ENCODE data around the gene NEU2. TPM values are rescaled to one million over a fixed set of nuclear protein-coding genes. Genes with fewer than 3 reads are reported as not detected.

The NEU2 gene
- total and polyA plus RNA-seq, 2 of the 13 experiments (the other 11 are each of a cell fraction or from before 2014, with no cell fraction given): not detected

DNA sequence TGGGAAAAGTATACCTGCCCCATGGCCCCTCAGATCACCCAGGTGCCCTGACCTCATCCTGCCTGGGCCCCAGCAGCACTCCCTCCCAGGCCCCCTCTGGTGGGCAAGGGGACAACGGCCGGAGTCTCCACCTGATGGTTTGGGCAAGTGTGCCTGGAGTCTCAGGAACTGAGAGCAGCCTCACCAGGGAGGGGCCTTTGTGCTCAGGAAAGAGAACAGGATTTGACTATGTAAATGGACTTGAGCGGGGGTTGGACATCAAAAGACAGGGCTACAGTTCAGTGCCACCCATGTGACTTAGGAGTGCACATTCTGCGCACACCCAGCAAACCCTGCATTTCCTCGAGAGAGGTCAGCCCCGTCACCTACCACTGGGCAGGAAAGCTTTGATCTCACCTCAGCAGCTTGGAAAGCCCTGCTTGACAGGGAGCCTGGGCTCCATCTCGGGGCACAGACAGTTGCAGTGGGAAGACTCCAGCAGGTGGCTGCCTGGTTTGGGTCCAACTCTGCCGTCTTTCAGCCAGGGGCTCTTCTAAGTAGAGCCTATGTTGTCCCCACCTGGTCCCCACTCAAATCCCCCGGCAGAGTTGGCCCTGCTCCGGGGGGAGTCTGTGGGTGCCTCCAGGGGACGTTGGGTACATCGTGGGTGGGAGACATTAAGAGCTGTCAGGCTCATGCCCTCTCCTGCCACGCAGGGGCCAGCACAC lies 30.9 kb downstream of the NEU2 start (continued):
- TF ChIP-seq, protein P1, sequence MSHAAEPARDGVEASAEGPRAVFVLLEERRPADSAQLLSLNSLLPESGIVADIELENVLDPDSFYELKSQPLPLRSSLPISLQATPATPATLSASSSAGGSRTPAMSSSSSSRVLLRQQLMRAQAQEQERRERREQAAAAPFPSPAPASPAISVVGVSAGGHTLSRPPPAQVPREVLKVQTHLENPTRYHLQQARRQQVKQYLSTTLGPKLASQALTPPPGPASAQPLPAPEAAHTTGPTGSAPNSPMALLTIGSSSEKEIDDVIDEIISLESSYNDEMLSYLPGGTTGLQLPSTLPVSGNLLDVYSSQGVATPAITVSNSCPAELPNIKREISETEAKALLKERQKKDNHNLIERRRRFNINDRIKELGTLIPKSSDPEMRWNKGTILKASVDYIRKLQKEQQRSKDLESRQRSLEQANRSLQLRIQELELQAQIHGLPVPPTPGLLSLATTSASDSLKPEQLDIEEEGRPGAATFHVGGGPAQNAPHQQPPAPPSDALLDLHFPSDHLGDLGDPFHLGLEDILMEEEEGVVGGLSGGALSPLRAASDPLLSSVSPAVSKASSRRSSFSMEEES (CRISPR knock-in tag; IDR thresholded peaks at IDR 0.05): peak; percentile 98
- TF ChIP-seq, protein P2, sequence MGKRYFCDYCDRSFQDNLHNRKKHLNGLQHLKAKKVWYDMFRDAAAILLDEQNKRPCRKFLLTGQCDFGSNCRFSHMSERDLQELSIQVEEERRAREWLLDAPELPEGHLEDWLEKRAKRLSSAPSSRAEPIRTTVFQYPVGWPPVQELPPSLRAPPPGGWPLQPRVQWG (CRISPR knock-in tag; IDR thresholded peaks at IDR 0.05; ENCODE audit: borderline replicate concordance, low read depth): no peak
- no peak for TF ChIP-seq SOX6 (IDR thresholded peaks at IDR 0.05)
- TF ChIP-seq SOX6 (CRISPR knock-in tag; IDR thresholded peaks at IDR 0.05): peak; percentile 95
- TF ChIP-seq IKZF1 (IDR thresholded peaks at IDR 0.05): no peak
- TF ChIP-seq PTBP1 (IDR thresholded peaks at IDR 0.05; ENCODE audit: low read depth, low read length, poor library complexity, severe bottlenecking): no peak
- TF ChIP-seq, protein P3, sequence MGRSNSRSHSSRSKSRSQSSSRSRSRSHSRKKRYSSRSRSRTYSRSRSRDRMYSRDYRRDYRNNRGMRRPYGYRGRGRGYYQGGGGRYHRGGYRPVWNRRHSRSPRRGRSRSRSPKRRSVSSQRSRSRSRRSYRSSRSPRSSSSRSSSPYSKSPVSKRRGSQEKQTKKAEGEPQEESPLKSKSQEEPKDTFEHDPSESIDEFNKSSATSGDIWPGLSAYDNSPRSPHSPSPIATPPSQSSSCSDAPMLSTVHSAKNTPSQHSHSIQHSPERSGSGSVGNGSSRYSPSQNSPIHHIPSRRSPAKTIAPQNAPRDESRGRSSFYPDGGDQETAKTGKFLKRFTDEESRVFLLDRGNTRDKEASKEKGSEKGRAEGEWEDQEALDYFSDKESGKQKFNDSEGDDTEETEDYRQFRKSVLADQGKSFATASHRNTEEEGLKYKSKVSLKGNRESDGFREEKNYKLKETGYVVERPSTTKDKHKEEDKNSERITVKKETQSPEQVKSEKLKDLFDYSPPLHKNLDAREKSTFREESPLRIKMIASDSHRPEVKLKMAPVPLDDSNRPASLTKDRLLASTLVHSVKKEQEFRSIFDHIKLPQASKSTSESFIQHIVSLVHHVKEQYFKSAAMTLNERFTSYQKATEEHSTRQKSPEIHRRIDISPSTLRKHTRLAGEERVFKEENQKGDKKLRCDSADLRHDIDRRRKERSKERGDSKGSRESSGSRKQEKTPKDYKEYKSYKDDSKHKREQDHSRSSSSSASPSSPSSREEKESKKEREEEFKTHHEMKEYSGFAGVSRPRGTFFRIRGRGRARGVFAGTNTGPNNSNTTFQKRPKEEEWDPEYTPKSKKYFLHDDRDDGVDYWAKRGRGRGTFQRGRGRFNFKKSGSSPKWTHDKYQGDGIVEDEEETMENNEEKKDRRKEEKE (IDR thresholded peaks at IDR 0.05): no peak
- TF ChIP-seq, protein P4, sequence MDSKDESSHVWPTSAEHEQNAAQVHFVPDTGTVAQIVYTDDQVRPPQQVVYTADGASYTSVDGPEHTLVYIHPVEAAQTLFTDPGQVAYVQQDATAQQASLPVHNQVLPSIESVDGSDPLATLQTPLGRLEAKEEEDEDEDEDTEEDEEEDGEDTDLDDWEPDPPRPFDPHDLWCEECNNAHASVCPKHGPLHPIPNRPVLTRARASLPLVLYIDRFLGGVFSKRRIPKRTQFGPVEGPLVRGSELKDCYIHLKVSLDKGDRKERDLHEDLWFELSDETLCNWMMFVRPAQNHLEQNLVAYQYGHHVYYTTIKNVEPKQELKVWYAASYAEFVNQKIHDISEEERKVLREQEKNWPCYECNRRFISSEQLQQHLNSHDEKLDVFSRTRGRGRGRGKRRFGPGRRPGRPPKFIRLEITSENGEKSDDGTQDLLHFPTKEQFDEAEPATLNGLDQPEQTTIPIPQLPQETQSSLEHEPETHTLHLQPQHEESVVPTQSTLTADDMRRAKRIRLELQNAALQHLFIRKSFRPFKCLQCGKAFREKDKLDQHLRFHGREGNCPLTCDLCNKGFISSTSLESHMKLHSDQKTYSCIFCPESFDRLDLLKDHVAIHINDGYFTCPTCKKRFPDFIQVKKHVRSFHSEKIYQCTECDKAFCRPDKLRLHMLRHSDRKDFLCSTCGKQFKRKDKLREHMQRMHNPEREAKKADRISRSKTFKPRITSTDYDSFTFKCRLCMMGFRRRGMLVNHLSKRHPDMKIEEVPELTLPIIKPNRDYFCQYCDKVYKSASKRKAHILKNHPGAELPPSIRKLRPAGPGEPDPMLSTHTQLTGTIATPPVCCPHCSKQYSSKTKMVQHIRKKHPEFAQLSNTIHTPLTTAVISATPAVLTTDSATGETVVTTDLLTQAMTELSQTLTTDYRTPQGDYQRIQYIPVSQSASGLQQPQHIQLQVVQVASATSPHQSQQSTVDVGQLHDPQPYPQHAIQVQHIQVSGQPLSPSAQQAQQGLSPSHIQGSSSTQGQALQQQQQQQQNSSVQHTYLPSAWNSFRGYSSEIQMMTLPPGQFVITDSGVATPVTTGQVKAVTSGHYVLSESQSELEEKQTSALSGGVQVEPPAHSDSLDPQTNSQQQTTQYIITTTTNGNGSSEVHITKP (CRISPR knock-in tag; IDR thresholded peaks at IDR 0.05; ENCODE audit: low read depth): peak; percentile 61; the same call in 1 of the 2 replicates
- no peak; the same call in 1 of the 2 replicates for TF ChIP-seq KDM5B (CRISPR knock-in tag; IDR thresholded peaks at IDR 0.05; ENCODE audit: borderline replicate concordance)
- no peak for TF ChIP-seq ATRX (CRISPR knock-in tag; IDR thresholded peaks at IDR 0.05; ENCODE audit: borderline replicate concordance)
- TF ChIP-seq ZNF225 (CRISPR knock-in tag; IDR thresholded peaks at IDR 0.05): no peak; the same call in 1 of the 2 replicates
- TF ChIP-seq PRPF4 (IDR thresholded peaks at IDR 0.05; ENCODE audit: low read depth, low read length, poor library complexity, severe bottlenecking): no peak
- TF ChIP-seq ZNF839 (CRISPR knock-in tag; IDR thresholded peaks at IDR 0.05; ENCODE audit: borderline replicate concordance): no peak
- TF ChIP-seq RARA (CRISPR knock-in tag; IDR thresholded peaks at IDR 0.05): peak; percentile 99
- TF ChIP-seq ZFP1 (CRISPR knock-in tag; IDR thresholded peaks at IDR 0.05): peak; percentile 57; the same call in 1 of the 2 replicates
- TF ChIP-seq ADNP (CRISPR knock-in tag; IDR thresholded peaks at IDR 0.05): no peak
- TF ChIP-seq, protein P5, sequence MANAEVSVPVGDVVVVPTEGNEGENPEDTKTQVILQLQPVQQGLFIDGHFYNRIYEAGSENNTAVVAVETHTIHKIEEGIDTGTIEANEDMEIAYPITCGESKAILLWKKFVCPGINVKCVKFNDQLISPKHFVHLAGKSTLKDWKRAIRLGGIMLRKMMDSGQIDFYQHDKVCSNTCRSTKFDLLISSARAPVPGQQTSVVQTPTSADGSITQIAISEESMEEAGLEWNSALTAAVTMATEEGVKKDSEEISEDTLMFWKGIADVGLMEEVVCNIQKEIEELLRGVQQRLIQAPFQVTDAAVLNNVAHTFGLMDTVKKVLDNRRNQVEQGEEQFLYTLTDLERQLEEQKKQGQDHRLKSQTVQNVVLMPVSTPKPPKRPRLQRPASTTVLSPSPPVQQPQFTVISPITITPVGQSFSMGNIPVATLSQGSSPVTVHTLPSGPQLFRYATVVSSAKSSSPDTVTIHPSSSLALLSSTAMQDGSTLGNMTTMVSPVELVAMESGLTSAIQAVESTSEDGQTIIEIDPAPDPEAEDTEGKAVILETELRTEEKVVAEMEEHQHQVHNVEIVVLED (CRISPR knock-in tag; IDR thresholded peaks at IDR 0.05; ENCODE audit: borderline replicate concordance): peak; percentile 66; the same call in 1 of the 2 replicates
- TF ChIP-seq, protein P6, sequence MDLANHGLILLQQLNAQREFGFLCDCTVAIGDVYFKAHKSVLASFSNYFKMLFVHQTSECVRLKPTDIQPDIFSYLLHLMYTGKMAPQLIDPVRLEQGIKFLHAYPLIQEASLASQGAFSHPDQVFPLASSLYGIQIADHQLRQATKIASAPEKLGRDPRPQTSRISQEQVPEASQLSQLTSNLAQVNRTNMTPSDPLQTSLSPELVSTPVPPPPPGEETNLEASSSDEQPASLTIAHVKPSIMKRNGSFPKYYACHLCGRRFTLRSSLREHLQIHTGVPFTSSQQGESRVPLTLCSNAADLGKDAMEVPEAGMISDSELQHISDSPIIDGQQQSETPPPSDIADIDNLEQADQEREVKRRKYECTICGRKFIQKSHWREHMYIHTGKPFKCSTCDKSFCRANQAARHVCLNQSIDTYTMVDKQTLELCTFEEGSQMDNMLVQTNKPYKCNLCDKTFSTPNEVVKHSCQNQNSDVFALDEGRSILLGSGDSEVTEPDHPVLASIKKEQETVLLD (CRISPR knock-in tag; IDR thresholded peaks at IDR 0.05; ENCODE audit: low read depth): no peak

All from HepG2 (cell line).